GM23338 (cell line): ENCODE data around the gene GRIN2C. TPM values are rescaled to one million over a fixed set of nuclear protein-coding genes. Genes with fewer than 3 reads are reported as not detected.

Source experiments
- ATAC-seq: fragments of 200-7000 bp; cut with Tn5 transposase; 3 replicates; pipeline ENCODE4 v1.9.1; 2020
- DNase-seq: peaks from one replicate; pipeline ENCODE4 v3.0.0-alpha.2; 2015; ENCODE audit warnings: low spot score
- H2AFZ ChIP-seq: fragments of 200-600 bp; sonication (generic); 2 replicates; pipeline ENCODE4 v1.8.0; 2016; ENCODE audit warnings: antibody characterized with exemption, mild to moderate bottlenecking, moderate library complexity
- H3F3A ChIP-seq: fragments of 200-600 bp; sonication (generic); replicated peaks from 2 replicates; pipeline ENCODE4 v1.8.0; 2017; ENCODE audit warnings: antibody characterized with exemption, mixed run types, low read depth
- H3K27ac ChIP-seq: fragments of 200-600 bp; sonication (generic); 2 replicates; pipeline ENCODE4 v1.6.1; 2016; ENCODE audit warnings: low read depth
- H3K27me3 ChIP-seq: fragments of 200-600 bp; sonication (generic); 2 replicates; pipeline ENCODE4 v1.8.0; 2016; ENCODE audit warnings: mild to moderate bottlenecking, mixed run types, moderate library complexity; ENCODE audit not compliant: insufficient read depth
- H3K36me3 ChIP-seq: fragments of 200-600 bp; sonication (generic); 2 replicates; pipeline ENCODE4 v1.8.0; 2016; ENCODE audit warnings: mild to moderate bottlenecking; ENCODE audit not compliant: insufficient read depth
- H3K4me1 ChIP-seq: fragments of 200-600 bp; sonication (generic); 2 replicates; pipeline ENCODE4 v1.8.0; 2016; ENCODE audit warnings: mild to moderate bottlenecking, moderate library complexity; ENCODE audit not compliant: insufficient read depth
- H3K4me2 ChIP-seq: fragments of 200-600 bp; sonication (generic); 2 replicates; pipeline ENCODE4 v1.7.1; 2017; ENCODE audit warnings: mixed run types
- H3K4me3 ChIP-seq: fragments of 200-600 bp; sonication (generic); 2 replicates; pipeline ENCODE4 v1.6.1; 2016; ENCODE audit warnings: mixed run types
- H3K79me2 ChIP-seq: fragments of 200-600 bp; sonication (generic); replicated peaks from 2 replicates; pipeline ENCODE4 v1.8.0; 2017; ENCODE audit warnings: mild to moderate bottlenecking; ENCODE audit not compliant: insufficient read depth
- H3K9me2 ChIP-seq: fragments of 200-600 bp; sonication (generic); 2 replicates; pipeline ENCODE4 v1.8.0; 2017; ENCODE audit not compliant: insufficient read depth
- H4K20me1 ChIP-seq: fragments of 200-600 bp; sonication (generic); replicated peaks from 2 replicates; pipeline ENCODE4 v1.8.0; 2017; ENCODE audit warnings: mild to moderate bottlenecking; ENCODE audit not compliant: insufficient read depth
- H3K27ac Mint-ChIP-seq: 2 replicates; pipeline ENCODE4 v1.8.0; 2020; ENCODE audit warnings: inconsistent platforms, mild to moderate bottlenecking, moderate library complexity, mixed read lengths
- H3K27me3 Mint-ChIP-seq: 3 replicates; pipeline ENCODE4 v1.8.0; 2022; ENCODE audit warnings: low read depth, mild to moderate bottlenecking, moderate library complexity, mixed read lengths, inconsistent platforms; ENCODE audit not compliant: insufficient read depth, poor library complexity
- H3K36me3 Mint-ChIP-seq: 3 replicates; pipeline ENCODE4 v1.8.0; 2021; ENCODE audit warnings: low read depth, mild to moderate bottlenecking, inconsistent platforms, moderate library complexity, mixed read lengths
- H3K4me1 Mint-ChIP-seq: 3 replicates; pipeline ENCODE4 v1.8.0; 2020; ENCODE audit warnings: mild to moderate bottlenecking, inconsistent platforms, mixed read lengths
- H3K4me3 Mint-ChIP-seq: 3 replicates; pipeline ENCODE4 v1.8.0; 2021; ENCODE audit warnings: moderate library complexity, mild to moderate bottlenecking, inconsistent platforms, mixed read lengths
- H3K9me3 Mint-ChIP-seq: 3 replicates; pipeline ENCODE4 v1.8.0; 2020; ENCODE audit warnings: moderate library complexity, mild to moderate bottlenecking, inconsistent platforms, mixed read lengths
- CREB1 ChIP-seq: fragments of 250-450 bp; sonication (Bioruptor Pico); IDR thresholded peaks from 2 replicates; pipeline ENCODE4 v1.5.0; 2020; ENCODE audit warnings: low read depth, mild to moderate bottlenecking, moderate library complexity
- EZH2phosphoT487 ChIP-seq: fragments of 200-600 bp; sonication (generic); IDR thresholded peaks from one replicate; pipeline ENCODE4 v1.8.1; 2018; ENCODE audit warnings: antibody characterized with exemption; ENCODE audit not compliant: unreplicated experiment
- JUNB ChIP-seq: IDR thresholded peaks from one replicate; pipeline ENCODE4 v1.6.1; 2016; ENCODE audit warnings: antibody characterized with exemption; ENCODE audit not compliant: unreplicated experiment
- NANOG ChIP-seq: IDR thresholded peaks from 2 replicates; pipeline ENCODE4 v1.6.1; 2016; ENCODE audit warnings: antibody characterized with exemption, borderline replicate concordance
- POLR2AphosphoS5 ChIP-seq: IDR thresholded peaks from 2 replicates; pipeline ENCODE4 v1.6.1; 2016; ENCODE audit warnings: antibody characterized with exemption, low read depth
- polyA plus RNA-seq: library from polyadenylated mRNA; unstranded; fragments of >200 nt; fragmentation: Nextera tagmentation; extraction: Ambion mirVana; gene quantifications from 2 replicates; pipeline ENCODE4 v1.2.1, GENCODE V29; 2016
- total RNA-seq: library from RNA; depleted of rRNA; stranded (reverse); fragments of >200 nt; shearing (Covaris generic); gene quantifications from 2 replicates; pipeline ENCODE4 v1.2.3, GENCODE V29; 2014
- TF ChIP-seq, protein P1 (sequence below): IDR thresholded peaks from one replicate; pipeline ENCODE4 v1.6.1; 2018; ENCODE audit warnings: antibody characterized with exemption; ENCODE audit not compliant: unreplicated experiment
- TF ChIP-seq, protein P2 (sequence below): fragments of 250-450 bp; sonication (Bioruptor Pico); IDR thresholded peaks from 2 replicates; pipeline ENCODE4 v1.5.0; 2020; ENCODE audit warnings: mild to moderate bottlenecking, moderate library complexity
- TF ChIP-seq, protein P3 (sequence below), 2 experiments: fragments of 200-600 bp in 1 of 2; sonication (generic) in 1 of 2; conservative IDR thresholded peaks; 2 replicates each; pipeline versions ENCODE4 v1.5.1 to v1.6.1; 2016 to 2017; ENCODE audit warnings: antibody characterized with exemption in 2 of 2, low read depth in 2 of 2, mild to moderate bottlenecking in 2 of 2, moderate library complexity in 1 of 2
- TF ChIP-seq, protein P4 (sequence below): IDR thresholded peaks from 2 replicates; pipeline ENCODE4 v1.6.1; 2016; ENCODE audit warnings: antibody characterized with exemption

Gene GRIN2C
- total and polyA plus RNA-seq, 2 experiments from 2014 or later: 0.10 to 0.19 TPM

DNA sequence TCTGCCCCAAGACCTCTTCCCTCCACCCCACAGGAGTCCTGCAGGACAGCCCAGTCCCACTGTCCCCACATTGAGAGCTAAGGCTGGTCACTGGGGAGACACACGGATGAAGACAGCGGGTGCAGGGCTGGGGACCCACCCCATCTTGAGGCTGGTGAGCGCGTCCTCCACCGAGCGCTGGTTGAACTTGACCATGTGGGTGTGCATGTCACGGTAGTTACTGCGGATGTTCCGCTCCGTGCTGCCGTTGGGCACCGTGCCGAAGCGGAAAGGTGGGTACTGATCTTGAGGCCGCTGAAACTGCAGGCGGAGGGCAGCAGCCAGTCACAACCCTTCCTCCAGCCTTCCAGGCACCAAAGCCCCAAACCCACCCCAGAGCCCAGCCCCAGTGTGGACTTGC lies 13.1 kb downstream of the GRIN2C start:
- Histone ChIP-seq H3K27ac (no peak overlapping the region), H3K27me3 (peaks cover 88% of the 10 kb centered on the region), H3K36me3 (no peaks in the 10 kb centered on the region), H3K9me2 (no peaks in the 10 kb centered on the region), H3K4me2 (no peak overlapping the region), H3K4me1 (peaks cover 4% of the 10 kb centered on the region; the same call in 1 of the 2 replicates), H4K20me1 (peaks cover 5% of the 10 kb centered on the region; the same call in 1 of the 2 replicates), H2AFZ (no peak overlapping the region), H3F3A (0 out of 2 replicates have a peak, but pooled peaks cover 7% of the 10 kb centered on the region), H3K79me2 (no peaks in the 10 kb centered on the region), H3K4me3 (no peak overlapping the region)
- H3K36me3 Mint-ChIP-seq: no peaks in the 10 kb centered on the region; the same call in 2 of the 3 replicates
- no peak overlapping the region for H3K27ac Mint-ChIP-seq
- H3K27me3 Mint-ChIP-seq: peaks cover 61% of the 10 kb centered on the region
- ATAC-seq: no peak
- peaks cover 5% of the 10 kb centered on the region for H3K4me1 Mint-ChIP-seq
- H3K9me3 Mint-ChIP-seq: no peaks in the 10 kb centered on the region
- no peak for TF ChIP-seq NANOG
- TF ChIP-seq JUNB: no peak
- TF ChIP-seq CREB1 (CRISPR knock-in tag): no peak
- TF ChIP-seq, protein P1, sequence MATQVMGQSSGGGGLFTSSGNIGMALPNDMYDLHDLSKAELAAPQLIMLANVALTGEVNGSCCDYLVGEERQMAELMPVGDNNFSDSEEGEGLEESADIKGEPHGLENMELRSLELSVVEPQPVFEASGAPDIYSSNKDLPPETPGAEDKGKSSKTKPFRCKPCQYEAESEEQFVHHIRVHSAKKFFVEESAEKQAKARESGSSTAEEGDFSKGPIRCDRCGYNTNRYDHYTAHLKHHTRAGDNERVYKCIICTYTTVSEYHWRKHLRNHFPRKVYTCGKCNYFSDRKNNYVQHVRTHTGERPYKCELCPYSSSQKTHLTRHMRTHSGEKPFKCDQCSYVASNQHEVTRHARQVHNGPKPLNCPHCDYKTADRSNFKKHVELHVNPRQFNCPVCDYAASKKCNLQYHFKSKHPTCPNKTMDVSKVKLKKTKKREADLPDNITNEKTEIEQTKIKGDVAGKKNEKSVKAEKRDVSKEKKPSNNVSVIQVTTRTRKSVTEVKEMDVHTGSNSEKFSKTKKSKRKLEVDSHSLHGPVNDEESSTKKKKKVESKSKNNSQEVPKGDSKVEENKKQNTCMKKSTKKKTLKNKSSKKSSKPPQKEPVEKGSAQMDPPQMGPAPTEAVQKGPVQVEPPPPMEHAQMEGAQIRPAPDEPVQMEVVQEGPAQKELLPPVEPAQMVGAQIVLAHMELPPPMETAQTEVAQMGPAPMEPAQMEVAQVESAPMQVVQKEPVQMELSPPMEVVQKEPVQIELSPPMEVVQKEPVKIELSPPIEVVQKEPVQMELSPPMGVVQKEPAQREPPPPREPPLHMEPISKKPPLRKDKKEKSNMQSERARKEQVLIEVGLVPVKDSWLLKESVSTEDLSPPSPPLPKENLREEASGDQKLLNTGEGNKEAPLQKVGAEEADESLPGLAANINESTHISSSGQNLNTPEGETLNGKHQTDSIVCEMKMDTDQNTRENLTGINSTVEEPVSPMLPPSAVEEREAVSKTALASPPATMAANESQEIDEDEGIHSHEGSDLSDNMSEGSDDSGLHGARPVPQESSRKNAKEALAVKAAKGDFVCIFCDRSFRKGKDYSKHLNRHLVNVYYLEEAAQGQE: no peak
- TF ChIP-seq, protein P2, sequence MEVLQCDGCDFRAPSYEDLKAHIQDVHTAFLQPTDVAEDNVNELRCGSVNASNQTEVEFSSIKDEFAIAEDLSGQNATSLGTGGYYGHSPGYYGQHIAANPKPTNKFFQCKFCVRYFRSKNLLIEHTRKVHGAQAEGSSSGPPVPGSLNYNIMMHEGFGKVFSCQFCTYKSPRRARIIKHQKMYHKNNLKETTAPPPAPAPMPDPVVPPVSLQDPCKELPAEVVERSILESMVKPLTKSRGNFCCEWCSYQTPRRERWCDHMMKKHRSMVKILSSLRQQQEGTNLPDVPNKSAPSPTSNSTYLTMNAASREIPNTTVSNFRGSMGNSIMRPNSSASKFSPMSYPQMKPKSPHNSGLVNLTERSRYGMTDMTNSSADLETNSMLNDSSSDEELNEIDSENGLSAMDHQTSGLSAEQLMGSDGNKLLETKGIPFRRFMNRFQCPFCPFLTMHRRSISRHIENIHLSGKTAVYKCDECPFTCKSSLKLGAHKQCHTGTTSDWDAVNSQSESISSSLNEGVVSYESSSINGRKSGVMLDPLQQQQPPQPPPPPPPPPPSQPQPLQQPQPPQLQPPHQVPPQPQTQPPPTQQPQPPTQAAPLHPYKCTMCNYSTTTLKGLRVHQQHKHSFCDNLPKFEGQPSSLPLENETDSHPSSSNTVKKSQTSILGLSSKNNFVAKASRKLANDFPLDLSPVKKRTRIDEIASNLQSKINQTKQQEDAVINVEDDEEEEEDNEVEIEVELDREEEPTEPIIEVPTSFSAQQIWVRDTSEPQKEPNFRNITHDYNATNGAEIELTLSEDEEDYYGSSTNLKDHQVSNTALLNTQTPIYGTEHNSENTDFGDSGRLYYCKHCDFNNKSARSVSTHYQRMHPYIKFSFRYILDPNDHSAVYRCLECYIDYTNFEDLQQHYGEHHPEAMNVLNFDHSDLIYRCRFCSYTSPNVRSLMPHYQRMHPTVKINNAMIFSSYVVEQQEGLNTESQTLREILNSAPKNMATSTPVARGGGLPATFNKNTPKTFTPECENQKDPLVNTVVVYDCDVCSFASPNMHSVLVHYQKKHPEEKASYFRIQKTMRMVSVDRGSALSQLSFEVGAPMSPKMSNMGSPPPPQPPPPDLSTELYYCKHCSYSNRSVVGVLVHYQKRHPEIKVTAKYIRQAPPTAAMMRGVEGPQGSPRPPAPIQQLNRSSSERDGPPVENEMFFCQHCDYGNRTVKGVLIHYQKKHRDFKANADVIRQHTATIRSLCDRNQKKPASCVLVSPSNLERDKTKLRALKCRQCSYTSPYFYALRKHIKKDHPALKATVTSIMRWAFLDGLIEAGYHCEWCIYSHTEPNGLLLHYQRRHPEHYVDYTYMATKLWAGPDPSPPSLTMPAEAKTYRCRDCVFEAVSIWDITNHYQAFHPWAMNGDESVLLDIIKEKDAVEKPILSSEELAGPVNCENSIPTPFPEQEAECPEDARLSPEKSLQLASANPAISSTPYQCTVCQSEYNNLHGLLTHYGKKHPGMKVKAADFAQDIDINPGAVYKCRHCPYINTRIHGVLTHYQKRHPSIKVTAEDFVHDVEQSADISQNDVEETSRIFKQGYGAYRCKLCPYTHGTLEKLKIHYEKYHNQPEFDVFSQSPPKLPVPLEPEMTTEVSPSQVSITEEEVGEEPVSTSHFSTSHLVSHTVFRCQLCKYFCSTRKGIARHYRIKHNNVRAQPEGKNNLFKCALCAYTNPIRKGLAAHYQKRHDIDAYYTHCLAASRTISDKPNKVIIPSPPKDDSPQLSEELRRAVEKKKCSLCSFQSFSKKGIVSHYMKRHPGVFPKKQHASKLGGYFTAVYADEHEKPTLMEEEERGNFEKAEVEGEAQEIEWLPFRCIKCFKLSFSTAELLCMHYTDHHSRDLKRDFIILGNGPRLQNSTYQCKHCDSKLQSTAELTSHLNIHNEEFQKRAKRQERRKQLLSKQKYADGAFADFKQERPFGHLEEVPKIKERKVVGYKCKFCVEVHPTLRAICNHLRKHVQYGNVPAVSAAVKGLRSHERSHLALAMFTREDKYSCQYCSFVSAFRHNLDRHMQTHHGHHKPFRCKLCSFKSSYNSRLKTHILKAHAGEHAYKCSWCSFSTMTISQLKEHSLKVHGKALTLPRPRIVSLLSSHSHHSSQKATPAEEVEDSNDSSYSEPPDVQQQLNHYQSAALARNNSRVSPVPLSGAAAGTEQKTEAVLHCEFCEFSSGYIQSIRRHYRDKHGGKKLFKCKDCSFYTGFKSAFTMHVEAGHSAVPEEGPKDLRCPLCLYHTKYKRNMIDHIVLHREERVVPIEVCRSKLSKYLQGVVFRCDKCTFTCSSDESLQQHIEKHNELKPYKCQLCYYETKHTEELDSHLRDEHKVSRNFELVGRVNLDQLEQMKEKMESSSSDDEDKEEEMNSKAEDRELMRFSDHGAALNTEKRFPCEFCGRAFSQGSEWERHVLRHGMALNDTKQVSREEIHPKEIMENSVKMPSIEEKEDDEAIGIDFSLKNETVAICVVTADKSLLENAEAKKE (CRISPR knock-in tag): no peak
- no peak for TF ChIP-seq POLR2AphosphoS5
- TF ChIP-seq, protein P3, sequence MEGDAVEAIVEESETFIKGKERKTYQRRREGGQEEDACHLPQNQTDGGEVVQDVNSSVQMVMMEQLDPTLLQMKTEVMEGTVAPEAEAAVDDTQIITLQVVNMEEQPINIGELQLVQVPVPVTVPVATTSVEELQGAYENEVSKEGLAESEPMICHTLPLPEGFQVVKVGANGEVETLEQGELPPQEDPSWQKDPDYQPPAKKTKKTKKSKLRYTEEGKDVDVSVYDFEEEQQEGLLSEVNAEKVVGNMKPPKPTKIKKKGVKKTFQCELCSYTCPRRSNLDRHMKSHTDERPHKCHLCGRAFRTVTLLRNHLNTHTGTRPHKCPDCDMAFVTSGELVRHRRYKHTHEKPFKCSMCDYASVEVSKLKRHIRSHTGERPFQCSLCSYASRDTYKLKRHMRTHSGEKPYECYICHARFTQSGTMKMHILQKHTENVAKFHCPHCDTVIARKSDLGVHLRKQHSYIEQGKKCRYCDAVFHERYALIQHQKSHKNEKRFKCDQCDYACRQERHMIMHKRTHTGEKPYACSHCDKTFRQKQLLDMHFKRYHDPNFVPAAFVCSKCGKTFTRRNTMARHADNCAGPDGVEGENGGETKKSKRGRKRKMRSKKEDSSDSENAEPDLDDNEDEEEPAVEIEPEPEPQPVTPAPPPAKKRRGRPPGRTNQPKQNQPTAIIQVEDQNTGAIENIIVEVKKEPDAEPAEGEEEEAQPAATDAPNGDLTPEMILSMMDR (conservative IDR thresholded peaks at IDR 0.05; ENCODE audit: low read depth in 2 of 2): no peak
- TF ChIP-seq, protein P4, sequence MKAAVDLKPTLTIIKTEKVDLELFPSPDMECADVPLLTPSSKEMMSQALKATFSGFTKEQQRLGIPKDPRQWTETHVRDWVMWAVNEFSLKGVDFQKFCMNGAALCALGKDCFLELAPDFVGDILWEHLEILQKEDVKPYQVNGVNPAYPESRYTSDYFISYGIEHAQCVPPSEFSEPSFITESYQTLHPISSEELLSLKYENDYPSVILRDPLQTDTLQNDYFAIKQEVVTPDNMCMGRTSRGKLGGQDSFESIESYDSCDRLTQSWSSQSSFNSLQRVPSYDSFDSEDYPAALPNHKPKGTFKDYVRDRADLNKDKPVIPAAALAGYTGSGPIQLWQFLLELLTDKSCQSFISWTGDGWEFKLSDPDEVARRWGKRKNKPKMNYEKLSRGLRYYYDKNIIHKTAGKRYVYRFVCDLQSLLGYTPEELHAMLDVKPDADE: no peak
- TF ChIP-seq EZH2phosphoT487: no peak
- H3K4me3 Mint-ChIP-seq: no peak overlapping the region
- DNase-seq: no peak
